Small intestine (tissue), 7 donors: ENCODE measurements around the gene NCKAP5. TPM values are rescaled to one million over a fixed set of nuclear protein-coding genes. Genes with fewer than 3 reads are reported as not detected.

Source experiments
- DNase-seq, 2 donors: peaks; one replicate each; pipeline versions ENCODE4 v3.0.0 to v3.0.0-alpha.2; 2013
- FAIRE-seq: peaks from 2 replicates; lab custom pipeline; 2012; peaks lifted over from hg19 to GRCh38; lab: Jason Lieb, UNC
- H3K27ac ChIP-seq, 3 donors: one replicate each; pipeline ENCODE4 v1.5.1; 2013; ENCODE audit warnings: low read length in 2 of 3, mild to moderate bottlenecking in 2 of 3, control low read depth in 1 of 3, inconsistent platforms in 1 of 3, low read depth in 1 of 3, moderate library complexity in 1 of 3
- H3K27me3 ChIP-seq, 3 donors: one replicate each; pipeline ENCODE4 v1.6.1; 2013; ENCODE audit warnings: low read length in 3 of 3, inconsistent platforms in 1 of 3; ENCODE audit not compliant: control insufficient read depth in 3 of 3, insufficient read depth in 3 of 3
- H3K36me3 ChIP-seq, 3 donors: one replicate each; pipeline ENCODE4 v1.6.1; 2013; ENCODE audit warnings: low read length in 3 of 3, inconsistent platforms in 1 of 3, low read depth in 1 of 3, mild to moderate bottlenecking in 1 of 3, moderate library complexity in 1 of 3; ENCODE audit not compliant: control insufficient read depth in 3 of 3, insufficient read depth in 2 of 3
- H3K4me1 ChIP-seq, 3 donors: one replicate each; pipeline ENCODE4 v1.6.1; 2013; ENCODE audit warnings: low read length in 2 of 3, inconsistent platforms in 1 of 3, low read depth in 1 of 3, mild to moderate bottlenecking in 1 of 3, moderate library complexity in 1 of 3; ENCODE audit not compliant: control insufficient read depth in 3 of 3, insufficient read depth in 2 of 3
- H3K4me3 ChIP-seq, 3 donors: one replicate each; pipeline ENCODE4 v1.5.1; 2013; ENCODE audit warnings: low read length in 3 of 3, control low read depth in 1 of 3, inconsistent platforms in 1 of 3, low read depth in 1 of 3, mild to moderate bottlenecking in 1 of 3, moderate library complexity in 1 of 3
- H3K9me3 ChIP-seq, 2 donors: one replicate each; pipeline ENCODE4 v1.6.1; 2013; ENCODE audit warnings: low read depth in 1 of 2, low read length in 1 of 2; ENCODE audit not compliant: control insufficient read depth in 2 of 2, insufficient read depth in 1 of 2
- WGBS, 3 donors: extraction: QIAGEN DNeasy Blood & Tissue Kit; methylation state at CpG; one replicate each; pipeline ENCODE4 v1.1.7; 2013; 5-methylcytosine and 5-hydroxymethylcytosine counted together
- polyA plus RNA-seq, 4 donors: library from polyadenylated mRNA; stranded (reverse) in 3 of 4; unstranded in 1 of 4; fragments of 200-250 nt in 3 of 4; fragments of 120-200 nt in 1 of 4; gene quantifications; one replicate each; pipeline versions ENCODE4 v1.2.1 to v1.2.3, GENCODE V29; 2013
- donor health status: healthy with polysubstance abuse.
- donor health status: control.
- donor health status: control.
- donor health status: Bipolar disorder and iron deficiency.
- donor health status: healthy.

The NCKAP5 gene
- polyA plus RNA-seq, 4 donors, result 0.52 to 7.8 (median 6.5) TPM

GRCh38 chr2:133072837-133073694 lies 495.2 kb downstream of the NCKAP5 start:
- no peak overlapping the region for H3K27ac ChIP-seq
- no peak for DNase-seq
- H3K4me3 ChIP-seq, result no peak overlapping the region
- FAIRE-seq, result no peak
- no peaks in the 10 kb centered on the region for H3K9me3 ChIP-seq
- no peaks in the 10 kb centered on the region for H3K27me3 ChIP-seq
- no peaks in the 10 kb centered on the region for H3K4me1 ChIP-seq
- WGBS, 3 donors, result 72 to 76% (median 75%) methylated on average over 5 of the region's 5 CpGs
- H3K36me3 ChIP-seq, result no peaks in the 10 kb centered on the region

DNA sequence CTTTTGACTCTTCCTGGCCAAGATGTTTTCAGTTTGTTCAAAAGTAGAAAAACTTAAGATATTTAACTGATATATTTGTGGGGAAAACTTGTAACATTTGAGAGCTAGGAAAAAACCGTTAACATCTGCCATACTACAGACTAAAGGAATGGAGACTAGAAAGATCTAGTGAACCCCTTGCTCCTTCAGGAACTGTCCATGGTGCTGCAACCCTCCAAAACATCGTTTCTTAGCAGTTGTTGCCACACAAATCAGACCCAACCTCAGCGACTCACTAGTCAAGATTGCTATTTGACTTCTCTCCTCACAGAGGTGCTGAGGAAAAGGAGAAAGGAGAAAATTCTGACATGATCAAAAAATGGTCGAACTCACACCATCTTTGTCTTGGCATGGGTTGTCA lies 504.5 kb downstream of the NCKAP5 start:
- FAIRE-seq (no peak), DNase-seq (peak in 1 of 2 donors; percentile 42)
- H3K4me1 ChIP-seq, result no peaks in the 10 kb centered on the region
- H3K27me3 ChIP-seq, result no peaks in the 10 kb centered on the region
- H3K4me3 ChIP-seq, result no peak overlapping the region
- 16 to 18% (median 17%) methylated on average over 4 of the region's 4 CpGs for WGBS, 3 donors
- no peaks in the 10 kb centered on the region for H3K36me3 ChIP-seq
- no peak overlapping the region for H3K27ac ChIP-seq
- H3K9me3 ChIP-seq, result no peaks in the 10 kb centered on the region

GRCh38 chr2:133062931-133063665 lies 505.2 kb downstream of the NCKAP5 start:
- no peak overlapping the region for H3K4me3 ChIP-seq
- WGBS, 3 donors, result 83 to 91% (median 89%) methylated on average over 2 of the region's 2 CpGs
- no peaks in the 10 kb centered on the region for H3K9me3 ChIP-seq
- FAIRE-seq (no peak), DNase-seq (no peak)
- H3K4me1 ChIP-seq, result no peaks in the 10 kb centered on the region
- no peak overlapping the region for H3K27ac ChIP-seq
- no peaks in the 10 kb centered on the region for H3K27me3 ChIP-seq
- no peaks in the 10 kb centered on the region for H3K36me3 ChIP-seq

DNA sequence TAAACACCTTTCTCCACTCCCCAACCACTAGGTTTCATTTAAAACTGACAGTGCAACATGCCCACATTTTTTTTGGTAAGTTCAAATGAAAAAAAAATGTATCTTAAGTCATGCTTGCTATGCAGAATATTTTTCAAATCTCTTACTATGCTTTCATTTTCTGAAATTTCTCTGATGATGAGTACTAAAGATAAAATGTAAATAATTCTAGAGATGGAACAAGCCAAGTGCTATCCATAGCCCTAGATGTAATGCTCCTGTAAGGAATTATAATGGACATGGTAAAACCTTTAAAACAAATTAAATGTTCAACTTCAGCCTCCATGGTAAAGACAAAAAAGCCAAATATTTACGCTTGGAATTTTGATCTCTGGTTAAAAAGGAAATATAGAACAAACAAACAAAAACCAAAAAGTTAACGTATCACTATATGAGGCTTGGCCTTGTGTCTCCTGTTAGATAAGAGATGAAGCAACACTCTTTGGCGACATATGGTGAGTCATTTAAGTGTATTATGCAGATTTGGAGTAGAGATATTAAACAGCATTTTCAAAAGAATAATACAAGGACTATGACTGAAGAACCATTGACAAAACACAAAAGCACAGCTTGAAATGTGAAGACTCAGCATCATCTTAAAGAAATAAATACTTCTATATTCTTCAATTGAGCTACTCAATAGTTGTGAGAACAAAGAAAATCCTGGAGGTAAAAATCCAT lies 506.2 kb downstream of the NCKAP5 start:
- Histone ChIP-seq H3K4me1 (no peaks in the 10 kb centered on the region), H3K27me3 (no peaks in the 10 kb centered on the region), H3K4me3 (no peak overlapping the region), H3K9me3 (no peaks in the 10 kb centered on the region), H3K27ac (no peak overlapping the region), H3K36me3 (no peaks in the 10 kb centered on the region)
- DNase-seq (no peak), FAIRE-seq (no peak)
- 65 to 79% (median 76%) methylated on average over 3 of the region's 3 CpGs for WGBS, 3 donors

DNA sequence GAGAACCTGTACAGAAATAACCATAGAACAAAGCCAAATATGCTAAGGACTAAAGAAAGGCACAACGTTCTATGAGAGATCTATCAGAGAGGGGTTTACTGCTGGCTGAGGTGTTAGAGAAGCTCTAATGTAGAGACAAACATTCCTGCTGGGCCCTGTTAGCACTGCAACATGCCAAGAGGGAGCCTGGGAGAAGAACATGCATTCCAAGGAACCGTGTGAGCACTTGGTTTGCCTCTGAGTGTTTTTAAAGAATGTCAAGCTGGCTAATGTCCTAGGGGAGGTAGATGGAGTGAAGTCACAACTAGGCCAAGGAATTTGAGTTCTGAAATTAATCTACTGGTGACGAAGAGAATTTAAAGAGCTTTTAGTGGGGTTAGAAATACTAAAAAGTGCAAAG lies 514.0 kb downstream of the NCKAP5 start:
- H3K36me3 ChIP-seq, result no peaks in the 10 kb centered on the region
- H3K27ac ChIP-seq, result no peak overlapping the region
- H3K4me3 ChIP-seq, result no peak overlapping the region
- no peaks in the 10 kb centered on the region for H3K27me3 ChIP-seq
- no peaks in the 10 kb centered on the region for H3K9me3 ChIP-seq
- FAIRE-seq (no peak), DNase-seq (no peak)
- H3K4me1 ChIP-seq, result no peaks in the 10 kb centered on the region
- 39 to 59% (median 51%) methylated on average over 3 of the region's 3 CpGs for WGBS, 3 donors

DNA sequence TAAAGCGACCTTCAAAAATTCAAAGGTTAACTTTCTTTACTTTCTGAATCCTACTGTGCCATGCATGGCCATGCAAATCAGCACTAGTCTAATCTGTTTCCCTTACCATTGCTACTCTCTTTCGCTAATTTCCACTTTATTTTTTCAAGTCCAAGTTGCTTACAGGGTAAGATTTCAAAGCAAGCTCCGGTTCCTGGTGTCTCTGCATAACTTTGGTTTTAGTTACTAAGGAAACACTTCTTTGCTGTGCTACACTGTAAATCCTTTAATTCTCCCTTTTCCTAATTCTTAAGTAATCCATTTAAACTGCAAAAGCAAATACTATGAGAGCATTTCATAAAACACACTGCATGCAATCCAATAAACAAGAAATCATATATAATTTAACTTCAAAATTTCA lies 514.7 kb downstream of the NCKAP5 start:
- Histone ChIP-seq H3K36me3 (no peaks in the 10 kb centered on the region), H3K4me3 (no peak overlapping the region), H3K27me3 (no peaks in the 10 kb centered on the region), H3K4me1 (no peaks in the 10 kb centered on the region), H3K9me3 (no peaks in the 10 kb centered on the region), H3K27ac (no peak overlapping the region)
- WGBS, 3 donors, result 76 to 80% (median 77%) methylated on average over 3 of the region's 3 CpGs
- no peak for FAIRE-seq
- DNase-seq, result no peak

DNA sequence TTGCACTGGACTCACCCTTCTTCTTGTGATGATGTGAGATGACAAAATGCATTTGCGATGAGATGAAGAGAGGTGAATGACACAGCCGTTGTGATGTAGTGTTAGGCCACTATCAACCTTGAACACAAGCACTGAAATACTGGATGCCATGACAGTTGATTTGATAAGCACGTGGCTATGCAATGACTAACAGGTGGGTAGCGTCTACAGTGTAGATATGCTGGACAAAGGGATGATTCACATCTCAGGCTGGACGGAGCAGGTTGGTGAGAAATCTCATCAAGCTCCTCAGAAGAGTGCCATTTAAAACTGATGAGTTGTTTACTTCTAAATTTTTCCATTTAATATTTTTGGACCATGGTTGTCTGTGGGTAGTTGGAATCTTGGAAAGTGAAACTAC lies 522.5 kb downstream of the NCKAP5 start:
- Histone ChIP-seq H3K4me3 (no peak overlapping the region), H3K9me3 (no peaks in the 10 kb centered on the region), H3K27me3 (no peaks in the 10 kb centered on the region), H3K4me1 (no peaks in the 10 kb centered on the region), H3K36me3 (no peaks in the 10 kb centered on the region), H3K27ac (no peak overlapping the region)
- no peak for DNase-seq
- FAIRE-seq, result no peak
- 85 to 88% (median 86%) methylated on average over 5 of the region's 5 CpGs for WGBS, 3 donors

- no peak for DNase-seq
- no peaks in the 10 kb centered on the region for H3K36me3 ChIP-seq
- WGBS, 3 donors, result 81 to 90% (median 88%) methylated on average over 4 of the region's 4 CpGs
- H3K27ac ChIP-seq, result no peak overlapping the region
- no peaks in the 10 kb centered on the region for H3K4me1 ChIP-seq
- no peak for FAIRE-seq
- H3K27me3 ChIP-seq, result no peaks in the 10 kb centered on the region
- no peaks in the 10 kb centered on the region for H3K9me3 ChIP-seq
- no peak overlapping the region for H3K4me3 ChIP-seq
These were observed 523.7 kb downstream of the NCKAP5 start for GRCh38 chr2:133044556-133044955.
